Measurements from ENCODE around the gene C9orf152. TPM values are rescaled to one million over a fixed set of nuclear protein-coding genes. Genes with fewer than 3 reads are reported as not detected.

The C9orf152 gene
- total and polyA plus RNA-seq, 2 of the 13 experiments (the other 11 are each of a cell fraction or from before 2014, with no cell fraction given) = 0.24 to 0.48 TPM

DNA sequence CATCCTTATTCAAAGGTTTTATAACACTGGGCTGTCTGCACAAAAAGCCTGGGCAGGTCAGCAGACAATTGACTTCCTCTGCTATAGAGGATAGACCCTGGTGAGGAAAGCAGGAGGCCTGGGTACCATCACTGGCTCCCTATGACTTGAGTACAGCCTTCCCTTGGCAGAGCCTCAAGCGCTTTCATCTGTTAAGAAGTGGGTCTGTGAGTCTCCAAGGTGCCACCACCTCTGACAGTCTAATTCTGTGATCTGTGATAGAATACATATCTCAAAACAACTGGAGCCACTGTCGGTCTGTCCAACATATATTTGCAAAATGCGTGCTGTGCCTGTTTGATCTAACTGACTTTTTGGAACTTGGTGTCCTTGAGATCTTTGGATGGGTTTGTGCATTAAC lies 52.2 kb downstream of the C9orf152 start:
- POLR2A ChIA-PET = no interaction called here

More for the DNA sequence above, 52.2 kb downstream of the C9orf152 start:
- in situ Hi-C loops (cut with HindIII; ENCODE audit: extremely low pct_ligation_motif_present, low pct_unique_long_range_greater_than_20kb) = loop anchor here (10.0 kb wide), 1 partner anchor 571 kb away; no protein-coding TSS in a partner anchor
- intact Hi-C loops (cut with micrococcal nuclease; ENCODE audit: unreplicated experiment) = no loop called here
- TF ChIP-seq SP5 (CRISPR knock-in tag; IDR thresholded peaks at IDR 0.05; ENCODE audit: borderline replicate concordance, low read depth) (no peak), HIVEP1 (CRISPR knock-in tag; IDR thresholded peaks at IDR 0.05) (no peak), ZNF383 (CRISPR knock-in tag; IDR thresholded peaks at IDR 0.05; ENCODE audit: borderline replicate concordance) (no peak), KDM2A (CRISPR knock-in tag; IDR thresholded peaks at IDR 0.05; ENCODE audit: borderline replicate concordance, low read depth) (no peak), KLF11 (CRISPR knock-in tag; IDR thresholded peaks at IDR 0.05) (no peak), ZNF749 (CRISPR knock-in tag; IDR thresholded peaks at IDR 0.05; ENCODE audit: borderline replicate concordance) (no peak), HNRNPK (IDR thresholded peaks at IDR 0.05; ENCODE audit: low read depth, low read length, poor library complexity, severe bottlenecking) (no peak), RFXAP (CRISPR knock-in tag; IDR thresholded peaks at IDR 0.05; ENCODE audit: borderline replicate concordance) (no peak), HHEX (CRISPR knock-in tag; IDR thresholded peaks at IDR 0.05) (no peak), ZNF557 (CRISPR knock-in tag; IDR thresholded peaks at IDR 0.05) (no peak), YY1 (IDR thresholded peaks at IDR 0.05; ENCODE audit: insufficient read depth, insufficient replicate concordance, low read depth, low read length) (no peak), SAFB2 (CRISPR knock-in tag; IDR thresholded peaks at IDR 0.05; ENCODE audit: borderline replicate concordance, low read depth) (no peak), DR1 (CRISPR knock-in tag; IDR thresholded peaks at IDR 0.05) (no peak), TEAD2 (CRISPR knock-in tag; IDR thresholded peaks at IDR 0.05) (no peak), ZNF225 (CRISPR knock-in tag; IDR thresholded peaks at IDR 0.05) (no peak)
- TF ChIP-seq, protein P1, sequence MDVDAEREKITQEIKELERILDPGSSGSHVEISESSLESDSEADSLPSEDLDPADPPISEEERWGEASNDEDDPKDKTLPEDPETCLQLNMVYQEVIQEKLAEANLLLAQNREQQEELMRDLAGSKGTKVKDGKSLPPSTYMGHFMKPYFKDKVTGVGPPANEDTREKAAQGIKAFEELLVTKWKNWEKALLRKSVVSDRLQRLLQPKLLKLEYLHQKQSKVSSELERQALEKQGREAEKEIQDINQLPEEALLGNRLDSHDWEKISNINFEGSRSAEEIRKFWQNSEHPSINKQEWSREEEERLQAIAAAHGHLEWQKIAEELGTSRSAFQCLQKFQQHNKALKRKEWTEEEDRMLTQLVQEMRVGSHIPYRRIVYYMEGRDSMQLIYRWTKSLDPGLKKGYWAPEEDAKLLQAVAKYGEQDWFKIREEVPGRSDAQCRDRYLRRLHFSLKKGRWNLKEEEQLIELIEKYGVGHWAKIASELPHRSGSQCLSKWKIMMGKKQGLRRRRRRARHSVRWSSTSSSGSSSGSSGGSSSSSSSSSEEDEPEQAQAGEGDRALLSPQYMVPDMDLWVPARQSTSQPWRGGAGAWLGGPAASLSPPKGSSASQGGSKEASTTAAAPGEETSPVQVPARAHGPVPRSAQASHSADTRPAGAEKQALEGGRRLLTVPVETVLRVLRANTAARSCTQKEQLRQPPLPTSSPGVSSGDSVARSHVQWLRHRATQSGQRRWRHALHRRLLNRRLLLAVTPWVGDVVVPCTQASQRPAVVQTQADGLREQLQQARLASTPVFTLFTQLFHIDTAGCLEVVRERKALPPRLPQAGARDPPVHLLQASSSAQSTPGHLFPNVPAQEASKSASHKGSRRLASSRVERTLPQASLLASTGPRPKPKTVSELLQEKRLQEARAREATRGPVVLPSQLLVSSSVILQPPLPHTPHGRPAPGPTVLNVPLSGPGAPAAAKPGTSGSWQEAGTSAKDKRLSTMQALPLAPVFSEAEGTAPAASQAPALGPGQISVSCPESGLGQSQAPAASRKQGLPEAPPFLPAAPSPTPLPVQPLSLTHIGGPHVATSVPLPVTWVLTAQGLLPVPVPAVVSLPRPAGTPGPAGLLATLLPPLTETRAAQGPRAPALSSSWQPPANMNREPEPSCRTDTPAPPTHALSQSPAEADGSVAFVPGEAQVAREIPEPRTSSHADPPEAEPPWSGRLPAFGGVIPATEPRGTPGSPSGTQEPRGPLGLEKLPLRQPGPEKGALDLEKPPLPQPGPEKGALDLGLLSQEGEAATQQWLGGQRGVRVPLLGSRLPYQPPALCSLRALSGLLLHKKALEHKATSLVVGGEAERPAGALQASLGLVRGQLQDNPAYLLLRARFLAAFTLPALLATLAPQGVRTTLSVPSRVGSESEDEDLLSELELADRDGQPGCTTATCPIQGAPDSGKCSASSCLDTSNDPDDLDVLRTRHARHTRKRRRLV (CRISPR knock-in tag; IDR thresholded peaks at IDR 0.05) = no peak
- H3K27me3 ChIP-seq (ENCODE audit: control insufficient read depth in 1 of 2, insufficient read depth in 2 of 2, low read length in 2 of 2) = no peaks in the 10 kb centered on the region
- H4K20me1 ChIP-seq (ENCODE audit: insufficient read depth, low read length) = peaks cover 5% of the 10 kb centered on the region; the same call in 1 of the 2 replicates
- WGBS (ENCODE audit: low lambda C conversion rate) = 83% methylated on average over 2 of the region's 3 CpGs
- H2AFZ ChIP-seq (ENCODE audit: low read length) = no peak overlapping the region
- peaks cover 5 to 21% of the 10 kb centered on the region in 2 experiments; a peak in 4 of 5 replicates for H3K36me3 ChIP-seq (replicated peaks in 1 of 2; ENCODE audit: control insufficient read depth in 1 of 2, insufficient read depth in 2 of 2, low read length in 2 of 2)
- ATAC-seq (no peak), FAIRE-seq (no peak), DNase-seq (ENCODE audit: low spot score) (no peak)
- no peak overlapping the region for H3K27ac ChIP-seq (ENCODE audit: extremely low read length, insufficient read depth, low read length)
- H3K79me2 ChIP-seq (ENCODE audit: insufficient read depth, low read length) = peaks cover 11% of the 10 kb centered on the region
- no peaks in the 10 kb centered on the region for H3K9me3 ChIP-seq (ENCODE audit: low read length)
- H3K4me2 ChIP-seq (ENCODE audit: low read depth, low read length) = no peak overlapping the region
- CTCF ChIA-PET (ENCODE audit: low intra/inter-chr PET ratio, low total read pairs) = no interaction called here
- no peak overlapping the region for H3K4me3 ChIP-seq (replicated peaks in 1 of 3; ENCODE audit: insufficient read depth in 1 of 3, low read depth in 2 of 3, low read length in 3 of 3)
- no TSS peak for BruUV-seq (replicated peaks)
- no peak overlapping the region for H3K9ac ChIP-seq (ENCODE audit: insufficient read depth, low read depth, low read length)
- peaks cover 20% of the 10 kb centered on the region for H3K4me1 ChIP-seq (ENCODE audit: insufficient read depth, low read length)

Measured in HepG2 (cell line).